ENCODE data around the gene ITGA11. TPM values are rescaled to one million over a fixed set of nuclear protein-coding genes. Genes with fewer than 3 reads are reported as not detected.

ITGA11 gene
- total RNA-seq, 1 donor from 2014 or later: 7.0 TPM

DNA sequence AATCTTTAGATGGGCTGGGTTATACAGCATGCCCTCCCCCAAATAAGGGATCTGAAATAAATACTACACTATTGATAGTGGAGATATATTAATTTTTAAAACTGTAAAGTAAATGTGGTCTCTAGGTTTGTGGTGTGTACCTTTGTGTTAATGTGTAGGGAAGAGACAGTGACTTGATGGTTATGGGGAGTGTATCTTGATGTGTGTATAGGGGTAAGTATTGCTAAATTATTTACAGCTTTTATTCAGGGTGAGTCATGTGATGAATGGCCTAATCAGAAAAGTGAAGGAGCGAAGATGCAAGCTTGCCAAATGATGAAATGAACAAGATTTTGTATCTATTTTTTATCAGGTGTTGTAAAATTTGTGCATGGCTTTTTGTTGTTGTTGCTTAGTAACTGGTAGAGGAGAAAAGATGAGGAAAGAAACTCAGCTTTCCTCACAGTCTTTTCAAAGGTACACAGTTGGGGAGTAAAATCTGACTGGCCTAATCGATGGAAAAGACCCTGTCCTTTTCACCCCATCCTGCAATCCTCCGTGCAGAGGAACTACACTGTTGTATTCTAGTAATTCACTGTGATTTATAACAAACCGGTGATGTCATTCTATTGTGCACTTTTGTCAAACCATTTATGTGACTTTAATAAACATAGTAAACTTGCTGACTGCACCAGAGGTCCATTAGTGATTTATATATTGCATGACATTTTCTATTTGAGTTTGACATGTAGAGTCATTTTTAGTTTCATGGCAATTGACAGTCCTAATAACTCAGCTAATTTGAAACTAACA, 136.8 kb downstream of the ITGA11 start:
- TF ChIP-seq, protein P1, sequence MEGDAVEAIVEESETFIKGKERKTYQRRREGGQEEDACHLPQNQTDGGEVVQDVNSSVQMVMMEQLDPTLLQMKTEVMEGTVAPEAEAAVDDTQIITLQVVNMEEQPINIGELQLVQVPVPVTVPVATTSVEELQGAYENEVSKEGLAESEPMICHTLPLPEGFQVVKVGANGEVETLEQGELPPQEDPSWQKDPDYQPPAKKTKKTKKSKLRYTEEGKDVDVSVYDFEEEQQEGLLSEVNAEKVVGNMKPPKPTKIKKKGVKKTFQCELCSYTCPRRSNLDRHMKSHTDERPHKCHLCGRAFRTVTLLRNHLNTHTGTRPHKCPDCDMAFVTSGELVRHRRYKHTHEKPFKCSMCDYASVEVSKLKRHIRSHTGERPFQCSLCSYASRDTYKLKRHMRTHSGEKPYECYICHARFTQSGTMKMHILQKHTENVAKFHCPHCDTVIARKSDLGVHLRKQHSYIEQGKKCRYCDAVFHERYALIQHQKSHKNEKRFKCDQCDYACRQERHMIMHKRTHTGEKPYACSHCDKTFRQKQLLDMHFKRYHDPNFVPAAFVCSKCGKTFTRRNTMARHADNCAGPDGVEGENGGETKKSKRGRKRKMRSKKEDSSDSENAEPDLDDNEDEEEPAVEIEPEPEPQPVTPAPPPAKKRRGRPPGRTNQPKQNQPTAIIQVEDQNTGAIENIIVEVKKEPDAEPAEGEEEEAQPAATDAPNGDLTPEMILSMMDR (IDR thresholded peaks at IDR 0.05; ENCODE audit: insufficient read depth, low read length, poor library complexity, severe bottlenecking): no peak
- H3K36me3 ChIP-seq (ENCODE audit: control insufficient read depth, insufficient read depth, low read length): no peaks in the 10 kb centered on the region
- no peak for DNase-seq (ENCODE audit: low read depth)

DNA sequence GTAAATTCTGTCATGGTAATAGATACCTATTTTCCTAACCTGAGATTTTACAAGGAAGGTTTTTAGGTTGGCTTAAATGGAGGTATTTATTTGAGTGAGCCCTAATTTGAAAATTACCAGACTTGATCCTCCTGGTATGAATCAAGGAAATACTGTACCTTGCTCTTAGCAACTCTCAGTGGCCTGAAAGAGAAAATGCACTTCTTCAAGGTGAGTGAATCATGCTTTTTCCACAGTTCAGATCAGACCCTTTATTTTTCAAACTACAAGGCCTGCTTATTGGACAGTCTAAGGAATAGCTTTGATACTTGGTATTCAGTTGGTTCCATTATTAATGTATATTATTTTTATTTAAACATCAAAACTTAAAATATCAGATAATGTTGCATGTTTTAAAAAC, 139.0 kb downstream of the ITGA11 start:
- Histone ChIP-seq H3K4me3 (ENCODE audit: low read depth, low read length) (no peak overlapping the region), H3K36me3 (ENCODE audit: control insufficient read depth, insufficient read depth, low read length) (peaks cover 1% of the 10 kb centered on the region), H3K27me3 (ENCODE audit: control insufficient read depth, insufficient read depth, low read length) (no peaks in the 10 kb centered on the region)
- no peak for DNase-seq (ENCODE audit: low read depth)
- TF ChIP-seq, protein P1 (IDR thresholded peaks at IDR 0.05; ENCODE audit: insufficient read depth, low read length, poor library complexity, severe bottlenecking): no peak

More for the DNA sequence above, 136.8 kb downstream of the ITGA11 start:
- Histone ChIP-seq H3K27me3 (ENCODE audit: control insufficient read depth, insufficient read depth, low read length) (no peaks in the 10 kb centered on the region), H3K4me3 (ENCODE audit: low read depth, low read length) (no peak overlapping the region)

DNA sequence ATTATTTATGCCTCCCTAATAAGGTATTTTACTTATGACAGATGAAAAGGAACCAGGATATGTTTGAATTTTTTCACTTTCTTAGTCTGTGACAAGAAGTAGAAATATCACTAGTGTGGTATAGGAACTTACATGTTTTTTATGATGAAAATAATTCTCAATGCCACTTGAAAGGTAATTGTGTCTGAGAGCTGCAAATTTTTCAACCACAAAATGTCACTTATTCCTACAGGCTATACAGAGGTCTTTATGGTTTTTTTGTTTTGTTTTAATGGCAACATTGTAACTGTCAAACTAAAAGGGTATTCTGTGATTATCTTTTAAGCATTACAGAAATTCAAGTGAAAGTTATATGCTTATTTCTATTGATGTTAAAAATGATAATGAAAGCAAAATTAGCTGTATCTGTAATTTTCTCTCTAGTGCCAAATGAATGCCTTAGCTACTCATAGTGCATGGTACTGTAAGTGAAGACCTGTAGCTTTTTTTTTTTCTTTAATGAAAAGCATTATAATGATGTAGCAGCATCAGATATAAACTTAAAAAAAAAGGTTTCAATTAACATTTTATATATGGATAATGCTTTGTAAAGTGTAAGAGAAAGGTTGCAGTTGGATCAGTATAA, 139.7 kb downstream of the ITGA11 start:
- no peaks in the 10 kb centered on the region for H3K27me3 ChIP-seq (ENCODE audit: control insufficient read depth, insufficient read depth, low read length)
- no peak for DNase-seq (ENCODE audit: low read depth)
- no peak overlapping the region for H3K4me3 ChIP-seq (ENCODE audit: low read depth, low read length)
- H3K36me3 ChIP-seq (ENCODE audit: control insufficient read depth, insufficient read depth, low read length): peaks cover 1% of the 10 kb centered on the region
- TF ChIP-seq, protein P1 (IDR thresholded peaks at IDR 0.05; ENCODE audit: insufficient read depth, low read length, poor library complexity, severe bottlenecking): no peak

DNA sequence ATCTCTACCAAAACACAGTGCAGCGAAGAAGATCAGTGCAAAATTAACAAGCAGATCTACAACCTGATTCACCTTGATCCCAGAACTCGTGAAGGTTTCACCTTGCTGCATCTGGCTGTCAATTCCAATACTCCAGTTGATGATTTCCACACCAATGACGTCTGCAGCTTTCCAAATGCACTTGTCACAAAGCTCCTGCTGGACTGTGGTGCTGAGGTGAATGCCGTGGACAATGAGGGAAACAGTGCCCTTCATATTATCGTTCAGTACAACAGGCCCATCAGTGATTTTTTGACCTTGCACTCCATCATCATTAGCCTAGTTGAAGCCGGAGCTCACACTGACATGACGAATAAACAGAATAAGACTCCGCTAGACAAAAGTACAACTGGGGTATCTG, 141.2 kb downstream of the ITGA11 start:
- Histone ChIP-seq H3K36me3 (ENCODE audit: control insufficient read depth, insufficient read depth, low read length) (peaks cover 1% of the 10 kb centered on the region), H3K4me3 (ENCODE audit: low read depth, low read length) (no peak overlapping the region), H3K27me3 (ENCODE audit: control insufficient read depth, insufficient read depth, low read length) (no peaks in the 10 kb centered on the region)
- TF ChIP-seq, protein P1 (IDR thresholded peaks at IDR 0.05; ENCODE audit: insufficient read depth, low read length, poor library complexity, severe bottlenecking): no peak
- no peak for DNase-seq (ENCODE audit: low read depth)

DNA sequence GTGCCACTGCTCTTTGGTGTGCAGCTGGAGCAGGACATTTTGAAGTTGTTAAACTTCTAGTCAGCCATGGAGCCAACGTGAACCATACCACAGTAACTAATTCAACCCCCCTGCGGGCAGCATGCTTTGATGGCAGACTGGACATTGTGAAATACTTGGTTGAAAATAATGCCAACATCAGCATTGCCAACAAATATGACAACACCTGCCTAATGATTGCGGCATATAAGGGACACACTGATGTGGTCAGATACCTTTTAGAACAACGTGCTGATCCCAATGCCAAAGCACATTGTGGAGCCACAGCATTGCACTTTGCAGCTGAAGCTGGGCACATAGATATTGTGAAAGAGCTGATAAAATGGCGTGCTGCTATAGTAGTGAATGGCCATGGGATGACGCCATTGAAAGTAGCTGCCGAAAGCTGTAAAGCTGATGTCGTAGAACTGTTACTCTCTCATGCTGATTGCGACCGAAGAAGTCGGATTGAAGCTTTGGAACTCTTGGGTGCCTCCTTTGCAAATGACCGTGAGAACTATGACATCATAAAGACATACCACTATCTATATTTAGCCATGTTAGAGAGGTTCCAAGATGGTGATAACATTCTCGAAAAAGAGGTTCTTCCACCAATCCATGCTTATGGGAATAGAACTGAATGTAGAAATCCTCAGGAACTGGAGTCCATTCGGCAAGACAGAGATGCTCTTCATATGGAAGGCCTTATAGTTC, 142.2 kb downstream of the ITGA11 start:
- Histone ChIP-seq H3K36me3 (ENCODE audit: control insufficient read depth, insufficient read depth, low read length) (peaks cover 1% of the 10 kb centered on the region), H3K27me3 (ENCODE audit: control insufficient read depth, insufficient read depth, low read length) (no peaks in the 10 kb centered on the region), H3K4me3 (ENCODE audit: low read depth, low read length) (no peak overlapping the region)
- TF ChIP-seq, protein P1 (IDR thresholded peaks at IDR 0.05; ENCODE audit: insufficient read depth, low read length, poor library complexity, severe bottlenecking): no peak
- DNase-seq (ENCODE audit: low read depth): no peak
